8988T (cell line): ENCODE measurements around the gene CALCOCO2.
"Not testable (repeated sequence)": the region's sequence is repeated elsewhere in the genome, so short reads cannot be mapped to it uniquely, and the experiment has no call there.

Source experiments
- DNase-seq: peaks from one replicate; pipeline ENCODE4 v3.0.0; 2011

CALCOCO2 gene

GRCh38 chr17:48825446-48826381, 5.1 kb upstream of the CALCOCO2 start:
- DNase-seq: no peak

- no peak for DNase-seq
Measured at GRCh38 chr17:48831549-48831883, 681 bp downstream of the CALCOCO2 start.

GRCh38 chr17:48834973-48835372, 4.1 kb downstream of the CALCOCO2 start:
- no peak for DNase-seq

GRCh38 chr17:48835971-48836370, 5.1 kb downstream of the CALCOCO2 start:
- DNase-seq: no peak

- not testable (repeated sequence) for DNase-seq
Measured at GRCh38 chr17:48837458-48837857, 6.6 kb downstream of the CALCOCO2 start.

GRCh38 chr17:48840441-48840840, 9.6 kb downstream of the CALCOCO2 start:
- DNase-seq: no peak

GRCh38 chr17:48841395-48841831, 10.6 kb downstream of the CALCOCO2 start:
- no peak for DNase-seq

GRCh38 chr17:48842746-48843145, 11.9 kb downstream of the CALCOCO2 start:
- DNase-seq: no peak

GRCh38 chr17:48843187-48843900, 12.5 kb downstream of the CALCOCO2 start:
- DNase-seq: no peak

GRCh38 chr17:48850792-48851323, 20.0 kb downstream of the CALCOCO2 start:
- no peak for DNase-seq

- DNase-seq: no peak
Measured at GRCh38 chr17:48854774-48855476, 24.1 kb downstream of the CALCOCO2 start.

- DNase-seq: no peak
Measured at GRCh38 chr17:48856122-48856821, 25.4 kb downstream of the CALCOCO2 start.

GRCh38 chr17:48860034-48860433, 29.2 kb downstream of the CALCOCO2 start:
- no peak for DNase-seq

- DNase-seq: no peak
Measured at GRCh38 chr17:48860456-48860855, 29.6 kb downstream of the CALCOCO2 start.

GRCh38 chr17:48868916-48869500, 38.2 kb downstream of the CALCOCO2 start:
- DNase-seq: no peak

- DNase-seq: no peak
Measured at GRCh38 chr17:48869821-48870318, 39.0 kb downstream of the CALCOCO2 start.

- DNase-seq: no peak
Measured at GRCh38 chr17:48871035-48871550, 40.3 kb downstream of the CALCOCO2 start.

- no peak for DNase-seq
Measured at GRCh38 chr17:48871551-48872351, 40.9 kb downstream of the CALCOCO2 start.

GRCh38 chr17:48872409-48872808, 41.6 kb downstream of the CALCOCO2 start:
- DNase-seq: not testable (repeated sequence)

GRCh38 chr17:48873209-48873608, 42.4 kb downstream of the CALCOCO2 start:
- DNase-seq: no peak
